Measurements from ENCODE around the gene PLEKHG4.
A peak's percentile ranks its signal among the peaks of the same experiment; 100 is the strongest.

PLEKHG4 gene

DNA sequence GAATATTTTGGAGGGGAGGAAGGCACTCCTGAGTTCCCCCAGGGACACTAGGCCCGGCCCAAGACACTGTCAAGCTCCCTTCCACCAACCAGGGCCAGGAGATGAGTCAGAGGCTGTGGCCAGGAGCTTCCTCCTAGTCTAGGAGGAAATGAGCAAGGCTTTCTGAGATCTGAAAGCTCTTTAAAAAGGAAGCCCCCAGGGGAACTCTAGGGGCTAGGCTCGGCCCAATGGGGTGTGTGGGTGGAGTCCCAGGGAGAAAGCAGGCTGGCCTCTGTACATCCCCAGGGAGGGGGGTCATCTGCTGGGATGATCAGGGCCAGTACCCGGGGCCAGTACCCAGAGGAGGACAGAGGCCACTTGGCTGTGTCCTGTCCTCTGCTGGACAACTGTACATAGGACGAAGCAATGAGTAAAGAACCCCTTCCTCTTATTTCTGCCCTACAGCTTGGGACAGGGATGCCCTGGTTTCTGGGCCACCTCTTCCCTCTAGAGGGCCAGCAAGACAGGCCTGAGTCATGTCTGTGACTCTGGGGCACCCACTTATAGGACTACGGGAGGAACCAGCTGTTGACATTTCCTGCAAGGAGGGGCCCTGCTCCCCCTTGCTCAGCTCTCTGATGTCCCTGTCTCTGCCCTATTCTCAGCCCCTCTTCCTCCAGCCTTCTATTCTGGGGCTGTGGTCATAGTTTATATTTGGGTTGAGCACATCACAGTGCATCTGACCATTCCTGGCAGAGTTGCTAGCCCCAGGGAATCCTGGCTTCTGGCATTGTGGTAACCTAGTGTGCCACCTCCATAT is 34.7 kb upstream of the PLEKHG4 start:
- TF ChIP-seq PAX5 (IDR thresholded peaks at IDR 0.05; ENCODE audit: insufficient read depth, low read length, severe bottlenecking) (no peak), TAF1 (IDR thresholded peaks at IDR 0.05; ENCODE audit: low read depth, low read length) (no peak), POU2F2 (IDR thresholded peaks at IDR 0.05; ENCODE audit: low read depth, low read length) (no peak), SPI1 (IDR thresholded peaks at IDR 0.05; ENCODE audit: low read depth, low read length) (peak; percentile 65), POLR2A (IDR thresholded peaks at IDR 0.05; ENCODE audit: low read depth, low read length) (no peak; the same call in 1 of the 2 replicates), POLR2AphosphoS5 (IDR thresholded peaks at IDR 0.05; ENCODE audit: low read depth, low read length) (no peak)
- DNase-seq (ENCODE audit: insufficient read length, low spot score) (peak; percentile 79), FAIRE-seq (peak; percentile 57)

GRCh38 chr16:67245186-67245585 is 34.1 kb upstream of the PLEKHG4 start:
- TF ChIP-seq PAX5 (IDR thresholded peaks at IDR 0.05; ENCODE audit: insufficient read depth, low read length, severe bottlenecking) (no peak), POU2F2 (IDR thresholded peaks at IDR 0.05; ENCODE audit: low read depth, low read length) (no peak), POLR2AphosphoS5 (IDR thresholded peaks at IDR 0.05; ENCODE audit: low read depth, low read length) (no peak), SPI1 (IDR thresholded peaks at IDR 0.05; ENCODE audit: low read depth, low read length) (no peak), TAF1 (IDR thresholded peaks at IDR 0.05; ENCODE audit: low read depth, low read length) (no peak), POLR2A (IDR thresholded peaks at IDR 0.05; ENCODE audit: low read depth, low read length) (no peak)
- no peak for DNase-seq (ENCODE audit: insufficient read length, low spot score)
- FAIRE-seq, result no peak

- TF ChIP-seq POLR2A (IDR thresholded peaks at IDR 0.05; ENCODE audit: low read depth, low read length) (no peak), TAF1 (IDR thresholded peaks at IDR 0.05; ENCODE audit: low read depth, low read length) (no peak), SPI1 (IDR thresholded peaks at IDR 0.05; ENCODE audit: low read depth, low read length) (no peak), POU2F2 (IDR thresholded peaks at IDR 0.05; ENCODE audit: low read depth, low read length) (no peak), PAX5 (IDR thresholded peaks at IDR 0.05; ENCODE audit: insufficient read depth, low read length, severe bottlenecking) (no peak), POLR2AphosphoS5 (IDR thresholded peaks at IDR 0.05; ENCODE audit: low read depth, low read length) (no peak)
- DNase-seq (ENCODE audit: insufficient read length, low spot score), result no peak
- peak; percentile 28 for FAIRE-seq
These were observed 33.7 kb upstream of the PLEKHG4 start for GRCh38 chr16:67245674-67246080.

GRCh38 chr16:67246081-67246755 is 33.1 kb upstream of the PLEKHG4 start:
- DNase-seq (ENCODE audit: insufficient read length, low spot score) (peak; percentile 59), FAIRE-seq (peak; percentile 80)
- no peak for TF ChIP-seq POU2F2 (IDR thresholded peaks at IDR 0.05; ENCODE audit: low read depth, low read length)
- 0 out of 2 replicates have a peak, but pooled peaks have one; percentile 31 for TF ChIP-seq POLR2AphosphoS5 (IDR thresholded peaks at IDR 0.05; ENCODE audit: low read depth, low read length)
- no peak for TF ChIP-seq TAF1 (IDR thresholded peaks at IDR 0.05; ENCODE audit: low read depth, low read length)
- peak; percentile 35 for TF ChIP-seq PAX5 (IDR thresholded peaks at IDR 0.05; ENCODE audit: insufficient read depth, low read length, severe bottlenecking)
- no peak; the same call in 1 of the 2 replicates for TF ChIP-seq POLR2A (IDR thresholded peaks at IDR 0.05; ENCODE audit: low read depth, low read length)
- no peak for TF ChIP-seq SPI1 (IDR thresholded peaks at IDR 0.05; ENCODE audit: low read depth, low read length)

DNA sequence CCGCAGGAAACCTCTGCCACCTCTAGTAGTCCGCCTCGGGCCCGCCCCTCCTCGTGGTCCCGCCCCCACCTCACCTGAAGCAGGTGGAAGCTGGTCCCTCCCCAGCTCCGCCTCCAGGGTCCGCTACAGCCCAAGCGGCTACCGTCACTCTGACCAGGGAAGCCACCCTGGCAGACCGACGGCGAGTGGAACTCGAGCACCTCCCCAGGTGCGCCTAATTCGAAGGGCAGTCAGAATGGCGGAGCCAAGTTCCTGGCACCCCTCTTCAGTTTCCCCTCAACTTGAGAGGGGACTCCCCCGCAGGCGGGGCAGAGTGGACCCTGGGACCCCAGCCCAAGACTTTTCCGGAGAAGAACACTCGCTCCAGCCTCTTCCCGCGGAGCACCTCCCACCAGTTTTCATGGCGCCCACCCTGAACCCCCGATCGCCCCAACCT is 32.6 kb upstream of the PLEKHG4 start:
- FAIRE-seq, result no peak
- peak; percentile 46 for DNase-seq (ENCODE audit: insufficient read length, low spot score)
- TF ChIP-seq SPI1 (IDR thresholded peaks at IDR 0.05; ENCODE audit: low read depth, low read length) (no peak), TAF1 (IDR thresholded peaks at IDR 0.05; ENCODE audit: low read depth, low read length) (no peak), POU2F2 (IDR thresholded peaks at IDR 0.05; ENCODE audit: low read depth, low read length) (no peak), PAX5 (IDR thresholded peaks at IDR 0.05; ENCODE audit: insufficient read depth, low read length, severe bottlenecking) (no peak), POLR2A (IDR thresholded peaks at IDR 0.05; ENCODE audit: low read depth, low read length) (no peak; the same call in 1 of the 2 replicates), POLR2AphosphoS5 (IDR thresholded peaks at IDR 0.05; ENCODE audit: low read depth, low read length) (no peak)

GRCh38 chr16:67247192-67248072 is 31.9 kb upstream of the PLEKHG4 start, which contains the start of gene FHOD1:
Gene FHOD1 (minus strand): TSS chr16:67247481. CDS start chr16:67247410, 71 bp downstream.
- no peak for TF ChIP-seq PAX5 (IDR thresholded peaks at IDR 0.05; ENCODE audit: insufficient read depth, low read length, severe bottlenecking)
- 0 out of 2 replicates have a peak, but pooled peaks have one; percentile 56 for TF ChIP-seq TAF1 (IDR thresholded peaks at IDR 0.05; ENCODE audit: low read depth, low read length)
- FAIRE-seq, result peak; percentile 88
- peak; percentile 95 for DNase-seq (ENCODE audit: insufficient read length, low spot score)

- TF ChIP-seq SPI1 (IDR thresholded peaks at IDR 0.05; ENCODE audit: low read depth, low read length) (no peak), POU2F2 (IDR thresholded peaks at IDR 0.05; ENCODE audit: low read depth, low read length) (no peak), POLR2A (IDR thresholded peaks at IDR 0.05; ENCODE audit: low read depth, low read length) (no peak)
- DNase-seq (ENCODE audit: insufficient read length, low spot score), result no peak
These were observed 31.3 kb upstream of the PLEKHG4 start for GRCh38 chr16:67248073-67248400.

GRCh38 chr16:67248401-67249177 is 30.7 kb upstream of the PLEKHG4 start, which contains the start of gene SLC9A5:
Gene SLC9A5 (plus strand): TSS chr16:67248979. CDS start chr16:67249015, 36 bp downstream.
- DNase-seq (ENCODE audit: insufficient read length, low spot score) (peak; percentile 59), FAIRE-seq (peak; percentile 23)
- no peak for TF ChIP-seq PAX5 (IDR thresholded peaks at IDR 0.05; ENCODE audit: insufficient read depth, low read length, severe bottlenecking)

More at GRCh38 chr16:67248073-67248400, 31.3 kb upstream of the PLEKHG4 start:
- FAIRE-seq, result no peak

Measured in GM12891 (cell line).